Measurements from ENCODE around the gene SH3D21.

Gene SH3D21

DNA sequence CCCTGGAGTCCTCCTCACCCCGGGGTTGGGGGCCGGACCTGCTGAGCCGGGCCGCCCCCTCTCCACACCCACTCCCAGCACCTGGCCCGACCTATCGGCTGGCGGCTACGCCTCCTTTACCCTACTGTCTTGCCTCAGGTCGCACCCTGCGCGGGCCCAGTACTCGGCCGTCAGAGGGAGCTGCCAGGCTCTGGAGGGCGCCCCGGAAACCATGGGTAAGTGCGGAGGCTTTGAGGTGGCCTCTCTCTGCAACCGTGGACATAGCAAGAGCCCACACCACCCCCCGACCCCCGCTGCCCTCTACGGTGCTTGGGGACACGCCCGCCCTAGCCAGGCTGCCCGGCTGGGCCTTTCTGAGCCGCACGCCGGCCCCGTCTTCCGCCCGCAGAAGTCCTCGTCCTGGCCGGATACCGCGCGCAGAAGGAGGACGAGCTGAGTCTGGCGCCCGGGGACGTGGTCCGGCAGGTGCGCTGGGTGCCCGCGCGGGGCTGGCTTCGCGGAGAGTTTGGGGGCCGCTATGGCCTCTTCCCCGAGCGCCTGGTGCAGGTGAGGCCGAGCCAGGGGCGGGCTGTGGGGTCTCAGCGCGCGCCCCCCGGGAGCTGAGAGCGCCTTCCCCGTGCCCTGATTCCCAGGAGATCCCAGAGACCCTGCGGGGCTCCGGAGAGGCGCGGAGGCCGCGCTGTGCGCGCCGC lies at the start of gene SH3D21:
TSS of gene SH3D21 (plus strand) at position 159 of the 692 bp plus-strand sequence. CDS start at position 212, 53 bp downstream.
- Histone ChIP-seq H3K4me1 (ENCODE audit: insufficient read depth, low read length) (peaks cover 23% of the 10 kb centered on the region), H2AFZ (ENCODE audit: low read depth, low read length) (peak within 1 kb of the TSS; percentile 82), H4K20me1 (ENCODE audit: insufficient read depth, low read length) (peaks cover 3% of the 10 kb centered on the region; the same call in 1 of the 2 replicates), H3K4me2 (ENCODE audit: insufficient read depth, low read length) (peak within 1 kb of the TSS; percentile 90), H3K27me3 (ENCODE audit: insufficient read depth, low read length, poor library complexity) (no peaks in the 10 kb centered on the region), H3K79me2 (ENCODE audit: insufficient read depth, low read length) (no peaks in the 10 kb centered on the region), H3K9ac (ENCODE audit: low read depth, low read length) (peak within 1 kb of the TSS; percentile 63), H3K9me3 (ENCODE audit: insufficient read depth, low read length, severe bottlenecking) (no peaks in the 10 kb centered on the region), H3K27ac (ENCODE audit: low read length) (peak within 1 kb of the TSS; percentile 48), H3K36me3 (ENCODE audit: insufficient read depth, low read length) (peaks cover 27% of the 10 kb centered on the region), H3K4me3 (ENCODE audit: low read depth in 1 of 2, low read length in 2 of 2) (peak within 1 kb of the TSS; percentile 20 to 66; a peak in 3 of 4 replicates)
- DNase-seq (peak; percentile 15), ATAC-seq (ENCODE audit: insufficient read depth, low read depth) (peak; percentile 31; the same call in 2 of the 3 replicates)
- TF ChIP-seq EZH2 (IDR thresholded peaks at IDR 0.05; ENCODE audit: borderline replicate concordance, low read depth, low read length, severe bottlenecking) (no peak), CTCF (IDR thresholded peaks at IDR 0.05; ENCODE audit: borderline replicate concordance, extremely low read depth, low read length, poor library complexity, severe bottlenecking) (no peak)

DNA sequence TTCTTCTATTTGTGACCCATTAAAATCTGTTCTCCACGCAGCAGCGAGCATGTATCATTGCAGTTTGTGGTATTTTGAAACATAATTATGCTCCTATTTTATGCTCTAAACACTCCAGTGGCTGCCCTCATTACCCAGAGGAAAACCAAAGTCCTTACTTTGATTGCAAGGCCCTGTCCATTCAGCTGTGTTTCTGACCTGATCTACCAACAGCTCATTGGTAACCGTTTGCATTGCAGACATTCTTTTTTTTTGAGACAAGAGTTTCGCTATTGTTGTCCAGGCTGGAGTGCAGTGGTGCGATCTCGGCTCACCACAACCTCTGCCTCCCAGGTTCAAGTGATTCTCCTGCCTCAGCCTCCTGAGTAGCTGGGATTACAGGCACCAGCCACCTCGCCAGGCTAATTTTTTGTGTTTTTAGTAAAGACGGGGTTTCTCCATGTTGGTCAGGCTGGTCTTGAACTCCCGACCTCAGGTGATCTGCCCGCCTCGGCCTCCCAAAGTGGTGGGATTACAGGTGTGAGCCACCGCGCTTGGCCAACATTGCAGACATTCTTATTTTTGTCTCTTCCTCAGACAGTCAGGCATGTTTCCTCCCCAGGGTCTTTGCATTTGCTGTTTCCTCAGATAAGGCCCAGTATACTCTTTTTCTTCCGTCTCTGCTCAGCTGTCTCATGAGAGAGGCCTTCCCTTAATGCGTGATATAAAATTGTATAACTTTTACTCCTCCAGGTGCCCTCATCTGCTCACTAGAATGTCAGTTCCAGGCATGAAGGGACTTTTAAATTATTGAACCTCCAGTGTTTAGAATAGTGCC lies 49.4 kb upstream of the SH3D21 start:
- Histone ChIP-seq H3K27ac (ENCODE audit: low read length) (no peak overlapping the region), H4K20me1 (ENCODE audit: insufficient read depth, low read length) (peaks cover 73% of the 10 kb centered on the region), H3K9ac (ENCODE audit: low read depth, low read length) (no peak overlapping the region), H3K36me3 (ENCODE audit: insufficient read depth, low read length) (peaks cover 49% of the 10 kb centered on the region), H2AFZ (ENCODE audit: low read depth, low read length) (no peak overlapping the region), H3K9me3 (ENCODE audit: insufficient read depth, low read length, severe bottlenecking) (no peaks in the 10 kb centered on the region), H3K27me3 (ENCODE audit: insufficient read depth, low read length, poor library complexity) (no peaks in the 10 kb centered on the region), H3K4me3 (ENCODE audit: low read depth in 1 of 2, low read length in 2 of 2) (no peak overlapping the region), H3K4me2 (ENCODE audit: insufficient read depth, low read length) (no peak overlapping the region), H3K79me2 (ENCODE audit: insufficient read depth, low read length) (peaks cover 93% of the 10 kb centered on the region), H3K4me1 (ENCODE audit: insufficient read depth, low read length) (no peaks in the 10 kb centered on the region)
- TF ChIP-seq EZH2 (IDR thresholded peaks at IDR 0.05; ENCODE audit: borderline replicate concordance, low read depth, low read length, severe bottlenecking) (no peak), CTCF (IDR thresholded peaks at IDR 0.05; ENCODE audit: borderline replicate concordance, extremely low read depth, low read length, poor library complexity, severe bottlenecking) (no peak)
- DNase-seq, result no peak
- ATAC-seq (ENCODE audit: insufficient read depth, low read depth), result no peak

DNA sequence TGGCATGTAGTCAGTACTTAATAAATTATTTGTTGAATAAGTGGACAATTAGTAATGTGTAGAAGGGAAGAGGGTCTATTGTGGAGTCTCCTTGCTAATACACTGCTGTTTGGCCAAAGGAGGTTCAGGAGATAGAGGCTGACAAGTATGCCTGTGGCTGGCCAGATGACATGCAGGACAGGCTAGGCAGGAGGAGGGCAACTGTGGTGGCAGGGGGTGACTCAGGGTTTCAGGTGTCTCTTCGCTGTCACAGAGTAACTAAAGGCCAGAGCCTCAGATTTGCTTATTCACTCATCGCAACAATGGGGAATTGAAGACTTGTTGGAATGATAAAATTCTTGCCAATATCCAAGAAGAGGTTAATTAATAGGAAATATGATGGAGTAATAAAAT lies 48.8 kb upstream of the SH3D21 start:
- Histone ChIP-seq H3K9me3 (ENCODE audit: insufficient read depth, low read length, severe bottlenecking) (no peaks in the 10 kb centered on the region), H3K36me3 (ENCODE audit: insufficient read depth, low read length) (peaks cover 55% of the 10 kb centered on the region), H3K4me1 (ENCODE audit: insufficient read depth, low read length) (no peaks in the 10 kb centered on the region), H3K4me2 (ENCODE audit: insufficient read depth, low read length) (no peak overlapping the region), H4K20me1 (ENCODE audit: insufficient read depth, low read length) (peaks cover 70% of the 10 kb centered on the region), H3K79me2 (ENCODE audit: insufficient read depth, low read length) (peaks cover 93% of the 10 kb centered on the region), H3K27ac (ENCODE audit: low read length) (no peak overlapping the region), H2AFZ (ENCODE audit: low read depth, low read length) (no peak overlapping the region), H3K27me3 (ENCODE audit: insufficient read depth, low read length, poor library complexity) (no peaks in the 10 kb centered on the region), H3K9ac (ENCODE audit: low read depth, low read length) (no peak overlapping the region), H3K4me3 (ENCODE audit: low read depth in 1 of 2, low read length in 2 of 2) (no peak overlapping the region)
- no peak for TF ChIP-seq CTCF (IDR thresholded peaks at IDR 0.05; ENCODE audit: borderline replicate concordance, extremely low read depth, low read length, poor library complexity, severe bottlenecking)
- TF ChIP-seq EZH2 (IDR thresholded peaks at IDR 0.05; ENCODE audit: borderline replicate concordance, low read depth, low read length, severe bottlenecking), result no peak
- ATAC-seq (ENCODE audit: insufficient read depth, low read depth) (no peak), DNase-seq (no peak)
